Cortex of kidney (tissue), 1 donor: ENCODE results near the gene CBFA2T3.

Experiments
- DNase-seq: peaks from one replicate; lab custom pipeline; 2025; lab: John Stamatoyannopoulos, UW

CBFA2T3 gene

DNA sequence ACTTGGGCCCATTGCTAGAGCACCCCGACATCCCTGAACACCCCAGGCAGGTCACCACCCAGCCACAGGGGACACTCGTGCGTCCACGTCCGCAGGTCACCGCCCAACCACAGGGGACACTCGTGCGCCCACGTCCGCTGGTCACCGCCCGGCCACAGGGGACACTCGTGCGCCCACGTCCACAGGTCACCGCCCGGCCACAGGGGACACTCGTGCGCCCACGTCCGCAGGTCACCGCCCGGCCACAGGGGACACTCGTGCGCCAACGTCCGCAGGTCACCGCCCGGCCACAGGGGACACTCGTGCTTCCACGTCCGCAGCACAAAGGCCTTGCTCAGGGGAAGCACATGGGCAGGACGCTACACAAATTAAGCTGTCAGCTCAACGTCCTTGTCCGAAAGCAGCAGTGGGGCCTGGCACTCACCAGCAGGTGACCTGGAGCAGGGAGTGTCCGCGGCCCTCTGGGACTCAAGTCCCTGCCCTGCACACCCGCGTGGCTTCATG lies 137.9 kb downstream of the CBFA2T3 start:
- DNase-seq: no peak

DNA sequence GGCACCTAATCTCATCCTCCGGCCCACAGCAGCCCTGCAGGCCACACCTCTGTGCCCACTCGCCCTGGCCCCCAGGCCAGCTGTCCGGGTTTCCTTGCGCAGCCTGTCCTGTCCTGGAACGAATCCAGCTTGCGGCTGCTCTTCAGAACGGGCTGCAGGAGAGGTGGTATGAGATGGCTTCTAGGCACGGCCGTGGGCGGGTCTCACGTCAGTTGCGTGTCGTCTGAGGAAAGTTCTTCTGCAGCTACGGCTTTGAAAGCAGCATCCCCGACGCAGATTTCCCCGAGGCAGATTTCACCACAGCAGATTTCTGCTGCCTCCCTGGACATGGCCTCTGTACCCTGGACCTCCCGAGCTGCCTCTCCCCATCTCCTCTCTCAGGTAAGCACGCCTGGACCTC lies 138.4 kb downstream of the CBFA2T3 start:
- no peak for DNase-seq

DNA sequence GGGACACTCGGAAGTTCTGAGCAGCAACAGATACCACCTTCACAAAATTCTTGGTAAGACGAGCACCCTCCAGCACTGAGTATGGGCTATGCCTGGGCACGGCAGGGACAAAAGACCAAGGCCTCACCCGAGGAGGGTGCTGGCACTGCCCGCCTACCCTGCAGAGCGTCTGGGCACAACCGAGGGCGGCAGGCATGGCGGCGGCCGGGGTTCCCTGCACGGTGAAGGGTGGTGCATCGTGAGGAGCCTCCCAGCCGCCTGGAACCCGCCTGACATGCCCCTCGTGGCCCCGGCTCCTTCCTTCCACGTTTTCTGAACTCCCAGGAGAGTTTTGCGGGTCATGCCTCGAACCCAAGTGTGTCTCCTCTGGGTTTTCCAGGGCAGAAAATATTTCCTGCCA lies 139.2 kb downstream of the CBFA2T3 start:
- no peak for DNase-seq

DNA sequence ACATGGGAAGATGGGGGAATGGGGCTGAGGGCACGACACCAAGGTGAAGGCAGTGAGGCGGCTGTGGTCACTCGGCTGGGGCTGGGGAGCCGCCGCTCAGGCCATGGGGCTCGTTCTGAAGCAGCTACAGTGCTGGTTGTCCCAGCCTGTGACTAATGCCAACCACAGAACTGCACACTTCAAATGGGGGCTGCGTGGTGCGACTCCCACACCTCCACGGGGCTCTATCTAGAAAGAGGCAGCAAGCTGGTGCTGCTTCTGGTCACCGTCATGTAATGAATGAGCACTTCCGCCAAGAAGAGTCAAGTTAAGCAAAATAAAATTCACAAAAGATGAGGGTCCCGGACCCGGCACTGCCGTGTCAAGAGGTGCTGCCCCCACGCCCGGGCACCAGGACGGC lies 140.2 kb downstream of the CBFA2T3 start:
- DNase-seq: no peak

DNA sequence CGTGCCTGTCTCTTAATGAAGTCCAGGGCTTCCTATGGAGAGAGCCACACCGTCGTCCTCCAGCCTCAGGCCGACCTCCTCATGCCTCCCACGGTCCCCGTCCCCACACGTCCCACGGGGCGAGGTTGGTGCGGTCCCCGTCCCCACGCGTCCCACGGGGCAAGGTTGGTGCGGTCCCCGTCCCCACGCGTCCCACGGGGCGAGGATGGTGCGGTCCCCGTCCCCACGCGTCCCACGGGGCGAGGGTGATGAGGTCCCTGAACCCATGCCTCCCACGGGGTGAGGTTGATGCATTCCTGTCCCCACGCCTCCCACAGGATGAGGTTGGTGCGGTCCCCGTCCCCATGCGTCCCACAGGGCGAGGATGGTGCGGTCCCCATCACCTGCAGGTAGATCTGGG lies 141.2 kb downstream of the CBFA2T3 start:
- no peak for DNase-seq

DNA sequence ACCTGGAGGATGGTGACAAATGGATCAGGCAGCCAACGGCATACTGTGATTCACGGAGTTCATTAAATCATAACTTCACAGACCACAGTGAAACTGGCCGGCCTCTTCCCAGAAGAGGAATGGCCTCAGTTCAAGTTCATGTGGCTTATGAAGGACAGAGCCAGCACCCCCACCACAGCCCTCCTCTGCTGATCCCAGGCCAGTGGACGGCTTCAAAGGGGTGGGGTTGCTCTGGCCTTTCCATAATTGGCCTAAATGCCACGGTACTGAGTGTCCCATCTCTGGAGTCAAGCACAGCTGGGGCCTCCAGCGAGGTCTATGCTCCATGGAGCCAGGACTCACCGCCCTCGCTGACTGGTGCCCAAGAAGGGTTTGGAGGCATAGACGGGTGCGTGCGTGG lies 141.6 kb downstream of the CBFA2T3 start:
- DNase-seq: no peak

DNA sequence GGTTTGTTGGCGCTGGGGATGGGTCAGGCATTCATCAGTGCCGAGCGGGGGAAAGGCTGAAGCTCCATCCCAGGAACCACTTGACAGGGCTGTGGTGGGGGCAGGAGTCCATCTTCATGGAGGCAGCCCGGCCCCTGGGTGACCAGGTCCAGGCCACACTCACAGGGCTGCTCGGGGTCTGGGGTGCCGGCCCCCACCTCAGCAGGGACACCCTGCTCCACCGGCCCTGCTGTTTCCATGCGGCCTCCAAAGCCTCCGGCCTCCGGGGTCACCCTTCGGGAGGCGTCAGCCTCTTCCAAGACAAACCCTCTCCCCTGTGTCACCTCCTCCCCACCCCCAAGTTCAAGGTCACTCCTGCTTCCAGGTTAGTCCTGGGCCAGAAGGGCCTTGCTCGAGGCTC lies 142.3 kb downstream of the CBFA2T3 start:
- DNase-seq: no peak

DNA sequence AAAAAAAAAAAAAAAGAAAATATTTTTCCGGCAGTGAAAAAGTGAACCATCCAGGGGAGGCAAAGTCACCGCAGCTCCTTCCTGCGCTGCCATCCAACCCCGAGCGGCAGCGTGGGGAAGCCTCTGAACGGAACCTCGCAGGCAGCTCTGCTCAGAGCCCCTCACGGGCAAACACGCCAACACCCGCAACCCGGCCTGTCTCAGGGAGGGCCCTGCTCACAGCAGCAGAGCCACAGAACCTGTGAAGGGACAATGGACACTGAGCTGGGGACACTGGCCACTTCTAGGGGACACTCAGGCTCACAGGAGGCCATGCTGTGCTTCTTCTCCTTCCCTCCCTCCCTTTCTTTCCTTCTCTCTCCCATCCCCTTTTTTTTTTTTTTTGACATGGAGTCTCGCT lies 143.9 kb downstream of the CBFA2T3 start:
- DNase-seq: no peak

DNA sequence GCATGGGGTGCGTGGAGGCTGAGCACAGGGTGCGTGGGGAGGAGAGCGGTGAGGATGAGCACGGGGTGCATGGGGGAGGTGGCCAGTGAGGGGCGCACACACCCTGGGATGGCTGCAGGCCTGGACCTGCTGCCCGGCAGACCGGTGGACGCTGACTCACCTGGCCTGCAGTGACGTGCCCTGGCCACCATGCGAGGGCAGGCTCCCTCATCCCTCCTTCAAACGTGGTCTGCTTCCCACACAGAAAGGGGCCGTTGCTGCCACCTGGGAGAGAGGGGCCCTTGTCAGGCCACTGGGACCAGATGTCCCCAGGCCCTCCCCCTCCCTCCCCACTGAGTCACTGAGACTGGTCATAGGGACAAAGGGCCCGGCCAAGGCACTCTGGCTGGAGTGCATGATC lies 145.2 kb downstream of the CBFA2T3 start:
- no peak for DNase-seq

DNA sequence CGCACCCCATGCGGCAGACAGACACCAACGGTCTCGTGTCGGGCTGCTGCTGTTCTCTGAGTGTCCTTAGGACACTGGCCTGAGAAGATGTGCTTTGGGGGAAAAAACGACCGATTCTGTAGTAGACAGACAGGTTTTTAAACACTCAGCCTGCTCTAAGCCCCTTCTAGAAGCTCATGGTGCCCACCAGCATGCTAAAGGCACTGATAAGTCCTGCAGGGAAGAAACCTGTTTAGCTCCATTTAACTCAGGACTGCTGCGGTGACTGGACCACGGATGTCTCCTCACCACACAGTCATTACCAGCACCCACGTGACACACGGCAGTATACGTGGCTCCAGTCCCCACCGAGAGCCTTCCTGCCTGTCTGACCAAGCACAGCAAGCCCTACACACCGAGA lies 146.2 kb downstream of the CBFA2T3 start:
- no peak for DNase-seq

DNA sequence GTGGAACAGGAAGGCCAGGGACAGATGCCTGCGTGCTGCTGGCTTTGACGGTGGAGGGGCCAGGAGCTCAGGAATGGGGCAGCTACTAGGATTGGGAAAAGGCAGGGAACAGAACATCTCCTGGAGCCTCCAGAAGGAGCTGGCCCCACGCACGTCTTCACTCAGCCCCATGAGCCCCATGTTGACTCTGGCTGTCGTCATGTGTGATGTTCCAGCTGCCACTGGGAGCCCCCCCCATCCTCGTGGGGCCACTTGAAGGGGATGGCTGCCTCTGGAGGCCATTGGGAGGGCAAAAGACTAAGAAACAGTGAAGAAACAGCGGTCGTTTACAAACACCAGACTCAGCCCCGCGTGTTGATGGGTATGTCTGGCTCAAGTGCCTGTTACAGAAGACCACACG lies 146.7 kb downstream of the CBFA2T3 start:
- DNase-seq: no peak

DNA sequence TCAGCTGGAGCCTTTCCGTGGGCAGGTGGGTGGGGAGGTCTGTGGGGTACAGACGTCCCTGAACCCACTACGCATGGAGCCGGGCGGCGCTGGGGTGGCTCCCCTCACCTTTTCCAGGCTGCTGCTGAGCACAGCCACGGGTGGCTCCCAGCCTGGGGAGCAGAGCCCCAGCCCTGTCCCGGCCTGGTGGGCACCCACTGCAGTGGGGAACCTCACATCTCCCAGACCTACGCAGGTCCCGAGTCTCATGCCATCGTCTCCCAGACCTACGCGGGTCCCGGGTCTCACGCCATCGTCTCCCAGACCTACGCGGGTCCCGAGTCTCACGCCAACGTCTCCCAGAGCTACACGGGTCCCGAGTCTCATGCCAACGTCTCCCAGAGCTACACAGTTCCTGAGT lies 148.3 kb downstream of the CBFA2T3 start:
- DNase-seq: no peak

DNA sequence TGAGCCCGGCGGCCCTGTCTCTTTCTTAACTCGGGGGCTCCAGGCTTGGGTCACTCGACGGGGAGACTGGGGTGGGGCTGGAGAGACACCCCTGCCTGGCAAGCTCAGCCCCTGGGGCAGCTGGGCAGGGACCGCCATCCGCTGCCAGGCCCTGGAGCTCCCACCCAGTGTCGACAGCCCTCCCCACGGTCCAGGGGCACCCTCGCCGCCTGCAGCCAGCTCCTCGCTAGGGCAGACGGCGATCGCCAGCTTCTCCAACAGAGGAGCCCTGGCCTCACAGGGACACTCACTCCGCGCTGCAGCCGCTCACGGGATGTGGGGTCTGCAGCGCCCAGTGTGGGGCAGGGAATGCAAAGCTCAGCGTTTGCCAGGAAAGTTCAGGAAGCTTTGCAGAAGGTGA lies 149.3 kb downstream of the CBFA2T3 start:
- no peak for DNase-seq

DNA sequence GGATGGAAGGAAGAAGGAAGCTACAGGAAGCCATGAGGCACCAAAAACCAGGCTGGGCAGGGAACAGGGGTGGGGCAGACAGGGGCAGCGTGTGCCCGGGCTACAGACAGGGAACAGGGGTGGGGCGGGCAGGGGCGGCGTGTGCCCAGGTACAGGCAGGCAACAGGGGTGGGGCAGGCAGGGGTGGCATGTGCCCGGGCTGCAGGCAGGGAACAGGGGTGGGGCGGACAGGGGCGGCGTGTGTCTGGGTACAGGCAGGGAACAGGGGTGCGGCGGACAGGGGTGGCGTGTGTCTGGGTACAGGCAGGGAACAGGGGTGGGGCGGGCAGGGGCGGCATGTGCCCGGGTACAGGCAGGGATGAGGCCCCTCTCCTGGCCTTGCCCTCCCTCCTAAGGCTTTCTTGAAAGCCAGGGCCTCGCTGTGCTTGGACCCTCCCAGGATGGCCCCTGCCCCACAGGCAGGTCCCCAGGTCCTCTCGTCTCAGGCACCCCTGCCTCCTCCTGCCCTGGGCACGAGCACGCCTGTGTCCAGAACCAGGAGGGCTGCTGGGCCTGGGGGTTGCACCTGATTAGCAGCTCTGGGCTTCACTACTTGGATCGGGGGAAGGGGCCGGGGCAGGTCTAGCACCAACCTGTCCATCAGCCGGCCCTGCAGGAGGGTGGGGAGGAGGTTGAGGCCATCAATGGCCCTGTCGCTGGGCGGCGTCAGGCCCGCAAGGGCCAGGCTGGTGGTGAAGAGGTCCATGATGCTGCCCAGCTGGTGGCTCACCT lies 150.8 kb downstream of the CBFA2T3 start:
- DNase-seq: no peak

DNA sequence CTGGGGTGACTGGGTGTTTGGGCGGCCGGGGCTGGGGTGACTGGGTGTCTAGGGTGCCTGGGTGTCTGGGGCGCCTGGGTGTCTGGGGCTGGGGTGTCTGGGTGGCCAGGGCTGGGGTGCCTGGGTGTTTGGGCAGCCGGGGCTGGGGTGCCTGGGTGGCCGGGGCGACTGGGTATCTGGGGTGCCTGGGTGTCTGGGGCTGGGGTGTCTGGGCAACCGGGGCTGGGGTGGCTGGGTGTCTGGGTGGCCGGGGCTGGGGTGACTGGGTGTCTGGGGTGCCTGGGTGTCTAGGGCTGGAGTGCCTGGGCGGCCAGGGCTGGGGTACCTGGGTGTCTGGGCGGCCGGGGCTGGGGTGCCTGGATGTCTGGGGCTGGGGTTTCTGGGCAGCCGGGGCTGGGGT lies 151.9 kb downstream of the CBFA2T3 start:
- DNase-seq: no peak
